ENCODE results near the gene DYNC1H1. TPM values are rescaled to one million over a fixed set of nuclear protein-coding genes. Genes with fewer than 3 reads are reported as not detected.

Gene DYNC1H1
- total and polyA plus RNA-seq, 2 experiments from 2014 or later: 141 to 405 TPM

DNA sequence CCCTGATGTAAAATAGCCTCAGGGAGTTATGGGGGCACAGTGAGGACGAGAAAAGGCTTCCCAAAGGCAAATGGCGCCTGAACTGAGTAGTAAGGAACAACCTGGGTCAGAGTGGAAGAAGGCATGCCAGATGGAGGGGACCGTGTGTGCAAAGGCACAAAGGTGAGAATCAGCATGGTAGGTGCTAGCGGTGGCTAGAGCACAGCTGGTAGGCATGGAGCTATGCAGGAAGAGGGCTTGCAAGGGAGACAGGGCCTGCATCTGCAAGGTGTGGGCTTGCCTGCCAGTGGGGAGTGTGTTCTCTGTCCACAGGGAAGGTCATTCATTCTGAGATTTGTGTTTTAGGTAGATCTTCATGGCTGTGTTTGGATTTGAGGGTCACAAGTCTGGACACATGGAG lies 141.0 kb downstream of the DYNC1H1 start:
- Histone ChIP-seq H3K79me2 (no peaks in the 10 kb centered on the region), H2AFZ (no peak overlapping the region), H3K27ac (no peak overlapping the region), H3K4me2 (no peak overlapping the region), H3K4me1 (ENCODE audit: insufficient read depth) (no peaks in the 10 kb centered on the region), H3K4me3 (no peak overlapping the region), H3K36me3 (replicated peaks; ENCODE audit: insufficient read depth, low read depth) (no peaks in the 10 kb centered on the region), H3K27me3 (no peaks in the 10 kb centered on the region), H4K20me1 (ENCODE audit: insufficient read depth, poor library complexity, severe bottlenecking) (no peaks in the 10 kb centered on the region), H3K9me3 (ENCODE audit: low read depth) (no peaks in the 10 kb centered on the region), H3K9me2 (replicated peaks; ENCODE audit: insufficient read depth) (no peaks in the 10 kb centered on the region)
- TF ChIP-seq, protein P1, sequence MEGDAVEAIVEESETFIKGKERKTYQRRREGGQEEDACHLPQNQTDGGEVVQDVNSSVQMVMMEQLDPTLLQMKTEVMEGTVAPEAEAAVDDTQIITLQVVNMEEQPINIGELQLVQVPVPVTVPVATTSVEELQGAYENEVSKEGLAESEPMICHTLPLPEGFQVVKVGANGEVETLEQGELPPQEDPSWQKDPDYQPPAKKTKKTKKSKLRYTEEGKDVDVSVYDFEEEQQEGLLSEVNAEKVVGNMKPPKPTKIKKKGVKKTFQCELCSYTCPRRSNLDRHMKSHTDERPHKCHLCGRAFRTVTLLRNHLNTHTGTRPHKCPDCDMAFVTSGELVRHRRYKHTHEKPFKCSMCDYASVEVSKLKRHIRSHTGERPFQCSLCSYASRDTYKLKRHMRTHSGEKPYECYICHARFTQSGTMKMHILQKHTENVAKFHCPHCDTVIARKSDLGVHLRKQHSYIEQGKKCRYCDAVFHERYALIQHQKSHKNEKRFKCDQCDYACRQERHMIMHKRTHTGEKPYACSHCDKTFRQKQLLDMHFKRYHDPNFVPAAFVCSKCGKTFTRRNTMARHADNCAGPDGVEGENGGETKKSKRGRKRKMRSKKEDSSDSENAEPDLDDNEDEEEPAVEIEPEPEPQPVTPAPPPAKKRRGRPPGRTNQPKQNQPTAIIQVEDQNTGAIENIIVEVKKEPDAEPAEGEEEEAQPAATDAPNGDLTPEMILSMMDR (IDR thresholded peaks at IDR 0.05; ENCODE audit: poor library complexity): no peak
- TF ChIP-seq EZH2 (IDR thresholded peaks at IDR 0.05; ENCODE audit: borderline replicate concordance): no peak
- no peak for TF ChIP-seq EZH2phosphoT487 (IDR thresholded peaks at IDR 0.05; ENCODE audit: low read depth, severe bottlenecking, unreplicated experiment)
- WGBS (ENCODE audit: low lambda C conversion rate, missing lambda C conversion rate): 87% methylated on average over 4 of the region's 4 CpGs
- no peak for DNase-seq (ENCODE audit: low spot score)

Small RNA genes within 50 kb of the gene (small RNA-seq; reads per million reads assigned to genes)
- not detected for gene AL118558.2
- gene RN7SL472P: not detected

Other genes starting within 250 kb of the DYNC1H1 start
- gene PPP2R5C, start 202.9 kb upstream of the DYNC1H1 start, total RNA-seq: 69.0 and 78.0 TPM in 2 replicates
- gene PPP2R5C, start 202.9 kb upstream of the DYNC1H1 start, polyA plus RNA-seq: 46.8 and 47.4 TPM in 2 replicates
- 589 and 765 TPM in 2 replicates for gene HSP90AA1, start 122.5 kb downstream of the DYNC1H1 start, total RNA-seq
- gene HSP90AA1, start 122.5 kb downstream of the DYNC1H1 start, polyA plus RNA-seq: 436 and 503 TPM in 2 replicates
- 24.0 and 32.9 TPM in 2 replicates for gene WDR20, start 175.3 kb downstream of the DYNC1H1 start, total RNA-seq
- gene WDR20, start 175.3 kb downstream of the DYNC1H1 start, polyA plus RNA-seq: 15.3 and 20.2 TPM in 2 replicates

Data from hepatocyte (in vitro differentiated cells).